Erythroblast (primary cell): Measurements from ENCODE around the gene STAB2.

ENCODE experiments used
- GATA1 ChIP-seq: IDR thresholded peaks from 2 replicates; pipeline ENCODE4 v1.6.1; 2011; ENCODE audit warnings: low read depth, mild to moderate bottlenecking, control low read depth, low read length, moderate library complexity
- POLR2A ChIP-seq: IDR thresholded peaks from 2 replicates; pipeline ENCODE4 v1.6.1; 2011; ENCODE audit warnings: mild to moderate bottlenecking, low read length

DNA sequence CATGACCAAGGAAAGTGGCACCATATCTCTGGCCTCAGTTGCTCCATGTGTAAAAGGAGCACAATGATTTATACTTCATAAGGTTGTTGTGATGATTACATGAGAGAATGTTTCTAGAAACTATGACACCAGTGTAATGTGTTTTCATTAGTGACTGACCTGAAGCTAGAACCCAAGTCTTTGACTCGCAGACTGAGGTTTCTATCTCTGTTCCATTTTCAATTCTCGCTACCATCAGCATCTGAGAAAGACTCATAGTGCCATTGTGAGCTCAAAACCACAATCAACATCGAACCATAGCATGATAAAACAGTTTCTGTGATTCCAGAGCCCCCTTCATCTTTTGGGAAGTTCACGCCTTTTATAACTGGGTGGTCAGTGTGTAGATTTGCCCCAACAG, 53.8 kb downstream of the STAB2 start:
- no peak for TF ChIP-seq POLR2A
- TF ChIP-seq GATA1: no peak
